COR-L47 (cell line): Measurements from ENCODE around the gene SLC39A2.

ENCODE experiments used
- DNase-seq: peaks from one replicate; lab custom pipeline; 2025; lab: John Stamatoyannopoulos, UW

SLC39A2 gene

GRCh38 chr14:21047378-21047781, 48.3 kb downstream of the SLC39A2 start:
- no peak for DNase-seq

GRCh38 chr14:21048638-21049037, 49.5 kb downstream of the SLC39A2 start:
- DNase-seq = no peak

- DNase-seq = no peak
Observed at GRCh38 chr14:21049271-21049673, 50.2 kb downstream of the SLC39A2 start.

- DNase-seq = no peak
Observed at GRCh38 chr14:21050597-21050996, 51.5 kb downstream of the SLC39A2 start.
